PC-9 (cell line): ENCODE data around the gene HSF5. TPM values are rescaled to one million over a fixed set of nuclear protein-coding genes. Genes with fewer than 3 reads are reported as not detected.

ENCODE experiments used
- BruUV-seq: library from RNA; stranded (reverse); fragments of 400-500 nt; replicated peaks from 2 replicates; lab custom pipeline; 2021; lab: Mats Ljungman, UMichigan
- CTCF ChIA-PET: fragments of 300-600 bp; sonication (Branson Sonifier 250); formaldehyde crosslinking; loops from one replicate; lab custom pipeline; 2022; ENCODE audit warnings: antibody characterized with exemption; lab: Charles Lee
- POLR2A ChIA-PET: fragments of 300-600 bp; sonication (Branson Sonifier 250); formaldehyde crosslinking; loops from one replicate; lab custom pipeline; 2022; ENCODE audit warnings: antibody characterized with exemption; ENCODE audit not compliant: unreplicated experiment; lab: Charles Lee
- DNase-seq, 2 experiments: peaks; one replicate each; pipeline versions ENCODE4 v3.0.0 to v3.0.0-alpha.2; 2015 to 2022; ENCODE audit warnings: mixed read lengths in 1 of 2
- H2AFZ ChIP-seq: fragments of 200-600 bp; sonication (generic); 2 replicates; pipeline ENCODE4 v1.8.1; 2017; ENCODE audit warnings: antibody characterized with exemption
- H3F3A ChIP-seq: fragments of 200-600 bp; sonication (generic); 2 replicates; pipeline ENCODE4 v1.8.1; 2017; ENCODE audit warnings: antibody characterized with exemption, mild to moderate bottlenecking, low read depth; ENCODE audit not compliant: insufficient read depth
- H3K27ac ChIP-seq: fragments of 200-600 bp; sonication (generic); 2 replicates; pipeline ENCODE4 v1.6.1; 2016; ENCODE audit warnings: mixed run types
- H3K27me3 ChIP-seq: fragments of 200-600 bp; sonication (generic); 2 replicates; pipeline ENCODE4 v1.6.1; 2016; ENCODE audit warnings: low read depth, mixed run types; ENCODE audit not compliant: insufficient read depth
- H3K36me3 ChIP-seq: fragments of 200-600 bp; sonication (generic); 2 replicates; pipeline ENCODE4 v1.6.1; 2016; ENCODE audit warnings: low read depth, mixed run types
- H3K4me1 ChIP-seq: fragments of 200-600 bp; sonication (generic); replicated peaks from 2 replicates; pipeline ENCODE4 v1.6.1; 2016; ENCODE audit warnings: mixed run types; ENCODE audit not compliant: insufficient read depth
- H3K4me2 ChIP-seq: fragments of 200-600 bp; sonication (generic); 2 replicates; pipeline ENCODE4 v1.6.1; 2017; ENCODE audit warnings: mixed run types
- H3K4me3 ChIP-seq: fragments of 200-600 bp; sonication (generic); 2 replicates; pipeline ENCODE4 v1.6.1; 2016; ENCODE audit warnings: mixed run types
- H3K79me2 ChIP-seq: fragments of 200-600 bp; sonication (generic); 2 replicates; pipeline ENCODE4 v1.6.1; 2017; ENCODE audit warnings: low read depth, mixed run types
- H3K9me2 ChIP-seq: fragments of 200-600 bp; sonication (generic); 2 replicates; pipeline ENCODE4 v1.8.1; 2017; ENCODE audit warnings: mild to moderate bottlenecking; ENCODE audit not compliant: insufficient read depth
- H3K9me3 ChIP-seq: fragments of 200-600 bp; sonication (generic); 2 replicates; pipeline ENCODE4 v1.8.1; 2016; ENCODE audit warnings: low read depth; ENCODE audit not compliant: insufficient read depth
- H4K20me1 ChIP-seq: fragments of 200-600 bp; sonication (generic); 2 replicates; pipeline ENCODE4 v1.8.1; 2017; ENCODE audit not compliant: insufficient read depth
- CTCF ChIP-seq: fragments of 200-600 bp; sonication (generic); conservative IDR thresholded peaks from 2 replicates; pipeline ENCODE4 v1.6.1; 2017; ENCODE audit warnings: mixed run types, antibody characterized with exemption, mild to moderate bottlenecking, moderate library complexity
- EZH2 ChIP-seq: fragments of 200-600 bp; sonication (generic); IDR thresholded peaks from 2 replicates; pipeline ENCODE4 v1.8.0; 2017; ENCODE audit warnings: antibody characterized with exemption, low read depth
- intact Hi-C: fragments of 100-400 bp; cut with micrococcal nuclease; formaldehyde crosslinking; loops from one replicate; pipeline ENCODE4 v1.10.0; 2022; ENCODE audit not compliant: unreplicated experiment
- total RNA-seq: library from RNA; stranded (reverse); gene quantifications from 2 replicates; pipeline ENCODE4 v1.2.3, GENCODE V29; 2021

Gene HSF5
- total RNA-seq, 1 experiment from 2014 or later = not detected

GRCh38 chr17:58498177-58498828, 10.1 kb upstream of the HSF5 start:
- no peaks in the 10 kb centered on the region for H3K79me2 ChIP-seq
- H2AFZ ChIP-seq = no peak overlapping the region
- POLR2A ChIA-PET = interaction anchor here (0.6 kb wide), 1 partner anchor 37 kb away, joined by 5 read pairs; no protein-coding TSS in a partner anchor
- H3K27me3 ChIP-seq = no peaks in the 10 kb centered on the region
- H3K27ac ChIP-seq = no peak overlapping the region
- H3K4me1 ChIP-seq = peaks cover 2% of the 10 kb centered on the region; the same call in 1 of the 2 replicates
- DNase-seq = peak in 1 of 2 experiments; percentile 8
- no peaks in the 10 kb centered on the region for H3K9me2 ChIP-seq
- H3K36me3 ChIP-seq = peaks cover 18% of the 10 kb centered on the region
- no TSS peak for BruUV-seq
- H4K20me1 ChIP-seq = no peaks in the 10 kb centered on the region
- TF ChIP-seq CTCF = no peak
- TF ChIP-seq EZH2 = no peak
- intact Hi-C loops = no loop called here
- CTCF ChIA-PET = no interaction called here
- no peak overlapping the region for H3K4me2 ChIP-seq
- H3K4me3 ChIP-seq = no peak overlapping the region
- H3F3A ChIP-seq = peaks cover 6% of the 10 kb centered on the region; the same call in 1 of the 2 replicates
- H3K9me3 ChIP-seq = no peaks in the 10 kb centered on the region

GRCh38 chr17:58493506-58493905, 5.3 kb upstream of the HSF5 start:
- Histone ChIP-seq H3K36me3 (peaks cover 45% of the 10 kb centered on the region), H3K27me3 (no peaks in the 10 kb centered on the region), H3K9me2 (no peaks in the 10 kb centered on the region), H3K4me3 (no peak overlapping the region), H2AFZ (no peak overlapping the region), H3K9me3 (no peaks in the 10 kb centered on the region; the same call in 1 of the 2 replicates), H3K27ac (no peak overlapping the region; the same call in 1 of the 2 replicates), H3K4me1 (peaks cover 16% of the 10 kb centered on the region), H3K79me2 (no peaks in the 10 kb centered on the region), H3K4me2 (no peak overlapping the region), H3F3A (peaks cover 19% of the 10 kb centered on the region; the same call in 1 of the 2 replicates), H4K20me1 (no peaks in the 10 kb centered on the region; the same call in 1 of the 2 replicates)
- BruUV-seq = no TSS peak
- ChIA-PET POLR2A (no interaction called here), CTCF (interaction anchor here (0.5 kb wide), 1 partner anchor 947 kb away, joined by 3 read pairs; no protein-coding TSS in a partner anchor)
- intact Hi-C loops = no loop called here
- TF ChIP-seq CTCF = no peak
- TF ChIP-seq EZH2 = no peak
- DNase-seq = no peak

DNA sequence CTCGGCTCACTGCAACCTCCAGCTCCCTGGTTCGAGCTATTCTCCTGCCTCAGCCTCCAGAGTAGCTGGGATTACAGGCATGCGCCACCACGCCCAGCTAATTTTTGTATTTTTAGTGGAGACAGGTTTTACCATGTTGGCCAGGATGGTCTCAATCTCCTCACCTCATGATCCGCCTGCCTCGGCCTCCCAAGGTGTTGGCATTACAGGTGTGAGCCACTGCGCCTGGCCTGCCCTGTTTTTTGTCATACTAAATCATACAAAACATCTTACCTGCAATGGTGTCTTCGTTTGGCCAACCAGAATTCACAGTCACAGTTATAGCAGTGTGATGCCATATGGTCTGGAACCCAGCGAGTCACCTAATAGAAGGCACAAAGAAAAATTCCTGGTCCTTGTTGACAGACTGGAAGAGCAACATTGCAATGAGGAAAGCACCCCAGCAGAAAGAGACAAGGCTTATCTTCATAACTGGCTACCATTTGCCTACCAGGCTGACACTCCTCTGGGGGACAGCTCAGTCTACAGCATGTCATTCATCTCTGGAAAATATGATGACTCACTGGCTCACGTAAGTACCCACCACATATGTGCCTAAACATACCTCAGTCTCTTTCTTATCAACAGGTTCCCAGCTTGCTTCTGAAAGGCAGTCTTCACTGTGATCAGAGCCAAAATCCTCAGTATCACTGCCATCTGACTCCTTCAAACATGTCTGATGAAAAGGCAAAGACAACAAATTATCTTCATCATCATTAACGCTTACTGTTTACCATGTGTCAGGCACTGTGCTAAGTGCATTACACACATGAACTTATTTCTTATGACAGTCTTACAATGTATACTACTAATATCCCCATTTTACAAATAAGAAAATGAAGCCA, 4.3 kb upstream of the HSF5 start:
- TF ChIP-seq EZH2 = no peak
- TF ChIP-seq CTCF = no peak
- DNase-seq = peak; percentile 43 to 90
- H3K4me2 ChIP-seq = no peak overlapping the region
- ChIA-PET POLR2A (interaction anchor here (0.7 kb wide), 1 partner anchor 139 kb away, joined by 3 read pairs; no protein-coding TSS in a partner anchor), CTCF (no interaction called here)
- peaks cover 19% of the 10 kb centered on the region; the same call in 1 of the 2 replicates for H3F3A ChIP-seq
- intact Hi-C loops = no loop called here
- peak overlapping the region; percentile 49 for H3K27ac ChIP-seq
- no TSS peak for BruUV-seq
- H3K9me3 ChIP-seq = no peaks in the 10 kb centered on the region; the same call in 1 of the 2 replicates
- H3K4me1 ChIP-seq = peaks cover 16% of the 10 kb centered on the region
- H2AFZ ChIP-seq = no peak overlapping the region
- no peaks in the 10 kb centered on the region for H3K27me3 ChIP-seq
- no peak overlapping the region for H3K4me3 ChIP-seq
- no peaks in the 10 kb centered on the region; the same call in 1 of the 2 replicates for H4K20me1 ChIP-seq
- peaks cover 45% of the 10 kb centered on the region for H3K36me3 ChIP-seq
- no peaks in the 10 kb centered on the region for H3K79me2 ChIP-seq
- H3K9me2 ChIP-seq = no peaks in the 10 kb centered on the region
